ENCODE data around the gene COCH. TPM values are rescaled to one million over a fixed set of nuclear protein-coding genes. Genes with fewer than 3 reads are reported as not detected.

COCH gene
- 56.5 TPM for polyA plus RNA-seq (2013, experiment 1 of 2)
- 54.0 TPM for polyA plus RNA-seq (2013, experiment 2 of 2)

GRCh38 chr14:30874120-30874998 is at the start of gene COCH:
TSS of gene COCH (plus strand) at chr14:30874559. CDS start at chr14:30874939, 380 bp downstream.
- H3K27me3 ChIP-seq (ENCODE audit: insufficient read depth, low read length, poor library complexity) = no peaks in the 10 kb centered on the region

GRCh38 chr14:30826070-30826469 is 48.3 kb upstream of the COCH start:
- Histone ChIP-seq H3K56ac (ENCODE audit: low read length) (no peak overlapping the region), H3K79me1 (ENCODE audit: low read length) (no peaks in the 10 kb centered on the region), H3K4me3 (ENCODE audit: low read length) (no peak overlapping the region), H2BK15ac (replicated peaks; ENCODE audit: low read depth) (no peak overlapping the region), H4K5ac (ENCODE audit: low read length) (no peak overlapping the region), H3K23ac (ENCODE audit: low read length) (no peak overlapping the region), H3K4ac (ENCODE audit: low read depth, low read length) (no peak overlapping the region), H3K9ac (ENCODE audit: low read length) (no peak overlapping the region), H4K8ac (ENCODE audit: low read depth, low read length) (no peak overlapping the region), H3K36me3 (ENCODE audit: control insufficient read depth, insufficient read depth, low read length) (no peaks in the 10 kb centered on the region), H2BK120ac (ENCODE audit: low read depth, low read length) (no peak overlapping the region), H2BK5ac (ENCODE audit: low read length) (no peak overlapping the region), H3K4me1 (ENCODE audit: control insufficient read depth, low read depth, low read length) (peaks cover 2% of the 10 kb centered on the region), H3K79me2 (ENCODE audit: control insufficient read depth, insufficient read depth, low read length) (no peaks in the 10 kb centered on the region), H3K18ac (ENCODE audit: low read length) (no peak overlapping the region), H2AK5ac (ENCODE audit: low read length) (no peak overlapping the region), H3K27ac (ENCODE audit: low read depth, low read length) (no peak overlapping the region), H3K4me2 (ENCODE audit: low read length) (no peak overlapping the region), H3K27me3 (ENCODE audit: insufficient read depth, low read length, poor library complexity) (no peaks in the 10 kb centered on the region)
- WGBS (ENCODE audit: extremely low coverage, insufficient coverage, low lambda C conversion rate) = no CpG with 5 or more reads among the region's 1 CpG
- no peak for DNase-seq

More at GRCh38 chr14:30874120-30874998, at the start of gene COCH:
- no peak within 1 kb of the TSS for H2BK15ac ChIP-seq (replicated peaks; ENCODE audit: low read depth)
- peak within 1 kb of the TSS; percentile 11 for H2BK5ac ChIP-seq (ENCODE audit: low read length)
- H3K18ac ChIP-seq (ENCODE audit: low read length) = peak within 1 kb of the TSS; percentile 85
- no CpG with 5 or more reads among the region's 99 CpGs for WGBS (ENCODE audit: extremely low coverage, insufficient coverage, low lambda C conversion rate)
- H4K5ac ChIP-seq (ENCODE audit: low read length) = no peak within 1 kb of the TSS
- no peak within 1 kb of the TSS for H4K8ac ChIP-seq (ENCODE audit: low read depth, low read length)
- H3K4me2 ChIP-seq (ENCODE audit: low read length) = peak within 1 kb of the TSS; percentile 82
- no peak within 1 kb of the TSS for H2AK5ac ChIP-seq (ENCODE audit: low read length)
- H2BK120ac ChIP-seq (ENCODE audit: low read depth, low read length) = no peak within 1 kb of the TSS
- peak; percentile 79 for DNase-seq
- peak within 1 kb of the TSS; percentile 48 for H3K4me3 ChIP-seq (ENCODE audit: low read length)
- H3K4me1 ChIP-seq (ENCODE audit: control insufficient read depth, low read depth, low read length) = peaks cover 6% of the 10 kb centered on the region
- H3K79me2 ChIP-seq (ENCODE audit: control insufficient read depth, insufficient read depth, low read length) = peaks cover 6% of the 10 kb centered on the region
- H3K4ac ChIP-seq (ENCODE audit: low read depth, low read length) = peak within 1 kb of the TSS; percentile 93
- H3K9ac ChIP-seq (ENCODE audit: low read length) = peak within 1 kb of the TSS; percentile 85
- H3K23ac ChIP-seq (ENCODE audit: low read length) = peak within 1 kb of the TSS; percentile 59
- no peaks in the 10 kb centered on the region for H3K79me1 ChIP-seq (ENCODE audit: low read length)
- H3K36me3 ChIP-seq (ENCODE audit: control insufficient read depth, insufficient read depth, low read length) = peaks cover 2% of the 10 kb centered on the region
- H3K27ac ChIP-seq (ENCODE audit: low read depth, low read length) = no peak within 1 kb of the TSS
- peak within 1 kb of the TSS; percentile 34 for H3K56ac ChIP-seq (ENCODE audit: low read length)

GRCh38 chr14:30829853-30830252 is 44.5 kb upstream of the COCH start:
- H3K4me3 ChIP-seq (ENCODE audit: low read length) = no peak overlapping the region
- H4K5ac ChIP-seq (ENCODE audit: low read length) = no peak overlapping the region
- H3K23ac ChIP-seq (ENCODE audit: low read length) = no peak overlapping the region
- H2AK5ac ChIP-seq (ENCODE audit: low read length) = no peak overlapping the region
- H3K27ac ChIP-seq (ENCODE audit: low read depth, low read length) = no peak overlapping the region
- no peaks in the 10 kb centered on the region for H3K27me3 ChIP-seq (ENCODE audit: insufficient read depth, low read length, poor library complexity)
- H3K4ac ChIP-seq (ENCODE audit: low read depth, low read length) = no peak overlapping the region
- no peak overlapping the region for H3K56ac ChIP-seq (ENCODE audit: low read length)
- no peaks in the 10 kb centered on the region for H3K79me1 ChIP-seq (ENCODE audit: low read length)
- no peak overlapping the region for H3K4me2 ChIP-seq (ENCODE audit: low read length)
- no peak overlapping the region for H3K18ac ChIP-seq (ENCODE audit: low read length)
- H4K8ac ChIP-seq (ENCODE audit: low read depth, low read length) = no peak overlapping the region
- no peaks in the 10 kb centered on the region for H3K79me2 ChIP-seq (ENCODE audit: control insufficient read depth, insufficient read depth, low read length)
- no CpG with 5 or more reads among the region's 4 CpGs for WGBS (ENCODE audit: extremely low coverage, insufficient coverage, low lambda C conversion rate)
- H3K36me3 ChIP-seq (ENCODE audit: control insufficient read depth, insufficient read depth, low read length) = no peaks in the 10 kb centered on the region
- no peak overlapping the region for H2BK120ac ChIP-seq (ENCODE audit: low read depth, low read length)
- H2BK15ac ChIP-seq (replicated peaks; ENCODE audit: low read depth) = no peak overlapping the region
- no peak overlapping the region for H2BK5ac ChIP-seq (ENCODE audit: low read length)
- H3K4me1 ChIP-seq (ENCODE audit: control insufficient read depth, low read depth, low read length) = no peaks in the 10 kb centered on the region
- DNase-seq = no peak
- H3K9ac ChIP-seq (ENCODE audit: low read length) = no peak overlapping the region

- DNase-seq = no peak
- no peaks in the 10 kb centered on the region for H3K79me1 ChIP-seq (ENCODE audit: low read length)
- H3K79me2 ChIP-seq (ENCODE audit: control insufficient read depth, insufficient read depth, low read length) = no peaks in the 10 kb centered on the region
- no peak overlapping the region for H2AK5ac ChIP-seq (ENCODE audit: low read length)
- no peaks in the 10 kb centered on the region for H3K4me1 ChIP-seq (ENCODE audit: control insufficient read depth, low read depth, low read length)
- H2BK15ac ChIP-seq (replicated peaks; ENCODE audit: low read depth) = no peak overlapping the region
- no peaks in the 10 kb centered on the region for H3K36me3 ChIP-seq (ENCODE audit: control insufficient read depth, insufficient read depth, low read length)
- H3K56ac ChIP-seq (ENCODE audit: low read length) = no peak overlapping the region
- H3K4me2 ChIP-seq (ENCODE audit: low read length) = no peak overlapping the region
- H4K5ac ChIP-seq (ENCODE audit: low read length) = no peak overlapping the region
- H2BK120ac ChIP-seq (ENCODE audit: low read depth, low read length) = no peak overlapping the region
- no peak overlapping the region for H2BK5ac ChIP-seq (ENCODE audit: low read length)
- H3K27me3 ChIP-seq (ENCODE audit: insufficient read depth, low read length, poor library complexity) = no peaks in the 10 kb centered on the region
- no peak overlapping the region for H3K4me3 ChIP-seq (ENCODE audit: low read length)
- H3K18ac ChIP-seq (ENCODE audit: low read length) = no peak overlapping the region
- H3K9ac ChIP-seq (ENCODE audit: low read length) = no peak overlapping the region
- H4K8ac ChIP-seq (ENCODE audit: low read depth, low read length) = no peak overlapping the region
- H3K23ac ChIP-seq (ENCODE audit: low read length) = no peak overlapping the region
- H3K27ac ChIP-seq (ENCODE audit: low read depth, low read length) = no peak overlapping the region
- H3K4ac ChIP-seq (ENCODE audit: low read depth, low read length) = no peak overlapping the region
These were observed 40.0 kb upstream of the COCH start for GRCh38 chr14:30834353-30834752.

GRCh38 chr14:30838351-30838750 is 36.0 kb upstream of the COCH start:
- H2AK5ac ChIP-seq (ENCODE audit: low read length) = no peak overlapping the region
- no peak overlapping the region for H4K8ac ChIP-seq (ENCODE audit: low read depth, low read length)
- H2BK120ac ChIP-seq (ENCODE audit: low read depth, low read length) = no peak overlapping the region
- no peaks in the 10 kb centered on the region for H3K27me3 ChIP-seq (ENCODE audit: insufficient read depth, low read length, poor library complexity)
- H2BK5ac ChIP-seq (ENCODE audit: low read length) = no peak overlapping the region
- no peak overlapping the region for H3K4me3 ChIP-seq (ENCODE audit: low read length)
- H3K4me2 ChIP-seq (ENCODE audit: low read length) = no peak overlapping the region
- no peak for DNase-seq
- no peak overlapping the region for H3K27ac ChIP-seq (ENCODE audit: low read depth, low read length)
- H3K18ac ChIP-seq (ENCODE audit: low read length) = no peak overlapping the region
- WGBS (ENCODE audit: extremely low coverage, insufficient coverage, low lambda C conversion rate) = no CpG with 5 or more reads among the region's 2 CpGs
- H3K79me1 ChIP-seq (ENCODE audit: low read length) = no peaks in the 10 kb centered on the region
- no peaks in the 10 kb centered on the region for H3K4me1 ChIP-seq (ENCODE audit: control insufficient read depth, low read depth, low read length)
- no peak overlapping the region for H3K4ac ChIP-seq (ENCODE audit: low read depth, low read length)
- no peaks in the 10 kb centered on the region for H3K79me2 ChIP-seq (ENCODE audit: control insufficient read depth, insufficient read depth, low read length)
- H3K23ac ChIP-seq (ENCODE audit: low read length) = no peak overlapping the region
- no peaks in the 10 kb centered on the region for H3K36me3 ChIP-seq (ENCODE audit: control insufficient read depth, insufficient read depth, low read length)
- no peak overlapping the region for H4K5ac ChIP-seq (ENCODE audit: low read length)
- no peak overlapping the region for H3K56ac ChIP-seq (ENCODE audit: low read length)
- no peak overlapping the region for H2BK15ac ChIP-seq (replicated peaks; ENCODE audit: low read depth)
- no peak overlapping the region for H3K9ac ChIP-seq (ENCODE audit: low read length)

Data from mesendoderm (in vitro differentiated cells).